IMR-90 (cell line): Measurements from ENCODE around the gene CYP2W1. TPM values are rescaled to one million over a fixed set of nuclear protein-coding genes. Genes with fewer than 3 reads are reported as not detected.

Experiments used
- ATAC-seq: fragments of 200-7000 bp; cut with Tn5 transposase; 2 replicates; pipeline ENCODE4 v1.9.1; 2020; ENCODE audit warnings: low read depth, mild to moderate bottlenecking, moderate library complexity
- BruUV-seq: library from RNA; stranded (reverse); fragments of 400-500 nt; replicated peaks from 2 replicates; lab custom pipeline; 2021; lab: Mats Ljungman, UMichigan
- CTCF ChIA-PET: fragments of 300-600 bp; formaldehyde crosslinking; extraction: SDS; loops from one replicate; lab custom pipeline; 2021; ENCODE audit warnings: antibody characterized with exemption; lab: Yijun Ruan, JAX
- POLR2A ChIA-PET: fragments of 300-600 bp; sonication (Branson Sonifier 250); formaldehyde crosslinking; loops from one replicate; lab custom pipeline; 2022; ENCODE audit warnings: antibody characterized with exemption; ENCODE audit not compliant: unreplicated experiment; lab: Charles Lee
- DNase-seq: peaks from one replicate; pipeline ENCODE4 v3.0.0; 2013
- H2AFZ ChIP-seq: replicated peaks from 2 replicates; pipeline ENCODE3; 2013; ENCODE audit warnings: low read length, mild to moderate bottlenecking; ENCODE audit not compliant: poor library complexity
- H2AK5ac ChIP-seq: 2 replicates; pipeline ENCODE4 v1.6.1; 2013; ENCODE audit warnings: low read depth, low read length, inconsistent platforms
- H2AK9ac ChIP-seq: replicated peaks from 2 replicates; pipeline ENCODE3; 2013; ENCODE audit warnings: mild to moderate bottlenecking, low read depth, low read length, moderate library complexity; ENCODE audit not compliant: poor library complexity
- H2BK120ac ChIP-seq: 2 replicates; pipeline ENCODE4 v1.6.1; 2013; ENCODE audit warnings: low read depth, low read length, inconsistent platforms
- H2BK15ac ChIP-seq: 3 replicates; pipeline ENCODE4 v1.6.1; 2013; ENCODE audit warnings: low read depth, low read length, inconsistent platforms
- H2BK20ac ChIP-seq: 2 replicates; pipeline ENCODE4 v1.6.1; 2013; ENCODE audit warnings: low read depth, mild to moderate bottlenecking, inconsistent platforms, low read length, moderate library complexity
- H2BK5ac ChIP-seq: 2 replicates; pipeline ENCODE4 v1.6.1; 2013; ENCODE audit warnings: mild to moderate bottlenecking, low read depth, low read length, inconsistent platforms; ENCODE audit not compliant: poor library complexity, severe bottlenecking
- H3K14ac ChIP-seq: replicated peaks from 2 replicates; pipeline ENCODE4 v1.6.1; 2013; ENCODE audit warnings: low read depth, low read length, inconsistent platforms
- H3K18ac ChIP-seq: 2 replicates; pipeline ENCODE4 v1.6.1; 2013; ENCODE audit warnings: low read depth, low read length, control low read depth
- H3K23ac ChIP-seq: 2 replicates; pipeline ENCODE4 v1.6.1; 2013; ENCODE audit warnings: low read depth, low read length, inconsistent platforms
- H3K27ac ChIP-seq: 2 replicates; pipeline ENCODE4 v1.5.1; 2013; ENCODE audit warnings: mild to moderate bottlenecking, control low read depth, low read length; ENCODE audit not compliant: insufficient read depth
- H3K27me3 ChIP-seq: 2 replicates; pipeline ENCODE4 v1.6.1; 2013; ENCODE audit warnings: low read length; ENCODE audit not compliant: control insufficient read depth, insufficient read depth
- H3K36me3 ChIP-seq: 2 replicates; pipeline ENCODE4 v1.6.1; 2013; ENCODE audit warnings: low read length, mixed read lengths; ENCODE audit not compliant: control insufficient read depth, insufficient read depth
- H3K4ac ChIP-seq: 2 replicates; pipeline ENCODE4 v1.6.1; 2013; ENCODE audit warnings: low read depth, low read length, inconsistent platforms
- H3K4me1 ChIP-seq: 2 replicates; pipeline ENCODE4 v1.6.1; 2013; ENCODE audit warnings: low read length, mixed read lengths; ENCODE audit not compliant: control insufficient read depth, insufficient read depth
- H3K4me2 ChIP-seq: 2 replicates; pipeline ENCODE4 v1.6.1; 2013; ENCODE audit warnings: low read depth, mild to moderate bottlenecking, control low read depth, low read length, moderate library complexity
- H3K4me3 ChIP-seq: 2 replicates; pipeline ENCODE4 v1.5.1; 2013; ENCODE audit warnings: low read depth, mild to moderate bottlenecking, control low read depth, low read length, moderate library complexity; ENCODE audit not compliant: insufficient read depth
- H3K56ac ChIP-seq: 2 replicates; pipeline ENCODE4 v1.6.1; 2013; ENCODE audit warnings: low read length, inconsistent platforms; ENCODE audit not compliant: insufficient read depth; ENCODE audit errors: extremely low read depth
- H3K79me1 ChIP-seq, 2 experiments: 2 replicates each; pipeline ENCODE4 v1.6.1; 2013; ENCODE audit warnings: low read length in 2 of 2, inconsistent platforms in 1 of 2, low read depth in 1 of 2
- H3K9ac ChIP-seq: 2 replicates; pipeline ENCODE4 v1.6.1; 2013; ENCODE audit warnings: low read depth, low read length, control low read depth
- H3K9me1 ChIP-seq: 2 replicates; pipeline ENCODE4 v1.6.1; 2013; ENCODE audit warnings: low read length, inconsistent platforms; ENCODE audit not compliant: insufficient read depth
- H3K9me3 ChIP-seq: 2 replicates; pipeline ENCODE4 v1.6.1; 2013; ENCODE audit warnings: low read length; ENCODE audit not compliant: control insufficient read depth, insufficient read depth
- H4K20me1 ChIP-seq: 2 replicates; pipeline ENCODE4 v1.6.1; 2013; ENCODE audit warnings: low read length, inconsistent platforms; ENCODE audit not compliant: insufficient read depth
- H4K5ac ChIP-seq: 2 replicates; pipeline ENCODE4 v1.6.1; 2013; ENCODE audit warnings: mild to moderate bottlenecking, low read depth, low read length, control low read depth
- H4K8ac ChIP-seq, 2 experiments: 2 replicates each; pipeline ENCODE4 v1.6.1; 2013; ENCODE audit warnings: low read depth in 2 of 2, low read length in 2 of 2, control low read depth in 1 of 2, inconsistent platforms in 1 of 2
- H4K91ac ChIP-seq: 2 replicates; pipeline ENCODE4 v1.6.1; 2013; ENCODE audit warnings: low read depth, low read length, inconsistent platforms; ENCODE audit not compliant: insufficient read depth
- BHLHE40 ChIP-seq: fragments of 150-350 bp; IDR thresholded peaks from 2 replicates; pipeline ENCODE4 v1.6.1; 2016; ENCODE audit warnings: mild to moderate bottlenecking, low read depth, low read length
- CEBPB ChIP-seq: IDR thresholded peaks from 2 replicates; pipeline ENCODE4 v1.6.1; 2012; ENCODE audit warnings: low read depth, low read length, improper control_type of control experiment
- CHD1 ChIP-seq: IDR thresholded peaks from 2 replicates; pipeline ENCODE4 v1.6.1; 2012; ENCODE audit warnings: low read depth, low read length, improper control_type of control experiment
- ELK1 ChIP-seq: fragments of 150-350 bp; IDR thresholded peaks from 2 replicates; pipeline ENCODE4 v1.6.1; 2016; ENCODE audit warnings: low read depth, mild to moderate bottlenecking, low read length, moderate library complexity, borderline replicate concordance
- FOS ChIP-seq: fragments of 150-350 bp; IDR thresholded peaks from 2 replicates; pipeline ENCODE4 v1.6.1; 2016; ENCODE audit warnings: low read depth, low read length
- MAFK ChIP-seq: IDR thresholded peaks from 2 replicates; pipeline ENCODE4 v1.6.1; 2012; ENCODE audit warnings: low read depth, low read length, improper control_type of control experiment
- MAZ ChIP-seq: IDR thresholded peaks from 2 replicates; pipeline ENCODE4 v1.6.1; 2012; ENCODE audit warnings: low read depth, mild to moderate bottlenecking, low read length, improper control_type of control experiment, moderate library complexity, borderline replicate concordance
- MXI1 ChIP-seq: IDR thresholded peaks from 2 replicates; pipeline ENCODE4 v1.6.1; 2012; ENCODE audit warnings: low read depth, mild to moderate bottlenecking, low read length, moderate library complexity, borderline replicate concordance
- NFE2L2 ChIP-seq: fragments of 150-350 bp; IDR thresholded peaks from 2 replicates; pipeline ENCODE4 v1.6.1; 2016; ENCODE audit warnings: low read depth, mild to moderate bottlenecking, low read length
- POLR2A ChIP-seq: IDR thresholded peaks from 2 replicates; pipeline ENCODE4 v1.6.1; 2012; ENCODE audit warnings: mild to moderate bottlenecking, low read depth, low read length
- RAD21 ChIP-seq: IDR thresholded peaks from 2 replicates; pipeline ENCODE4 v1.6.1; 2012; ENCODE audit warnings: low read length, improper control_type of control experiment
- RCOR1 ChIP-seq: IDR thresholded peaks from 2 replicates; pipeline ENCODE4 v1.6.1; 2012; ENCODE audit warnings: mild to moderate bottlenecking, low read length, improper control_type of control experiment; ENCODE audit not compliant: insufficient replicate concordance
- RFX5 ChIP-seq: IDR thresholded peaks from 2 replicates; pipeline ENCODE4 v1.8.0; 2012; ENCODE audit warnings: low read depth, mild to moderate bottlenecking, low read length, moderate library complexity
- SMC3 ChIP-seq: fragments of 150-350 bp; IDR thresholded peaks from 2 replicates; pipeline ENCODE4 v1.6.1; 2016; ENCODE audit warnings: low read depth, mild to moderate bottlenecking, antibody characterized with exemption, low read length, moderate library complexity
- USF2 ChIP-seq: fragments of 150-350 bp; IDR thresholded peaks from 2 replicates; pipeline ENCODE4 v1.6.1; 2017; ENCODE audit warnings: mild to moderate bottlenecking, antibody characterized with exemption, low read length, low read depth
- whole genome bisulfite sequencing, 2 experiments: methylation state at CpG; one replicate each; pipeline versions ENCODE4 v1.1.5 to v1.1.7; 2013; ENCODE audit warnings: missing lambda C conversion rate in 2 of 2; ENCODE audit not compliant: insufficient read length in 1 of 2; ENCODE audit errors: extremely low coverage in 2 of 2; 5-methylcytosine and 5-hydroxymethylcytosine counted together
- dilution Hi-C: fragments of 300-500 bp; cut with HindIII; formaldehyde crosslinking; loops from one replicate; pipeline ENCODE4 v1.14.3; 2018; ENCODE audit warnings: low sequenced_read_pairs; ENCODE audit not compliant: unreplicated experiment
- in situ Hi-C: fragments of 300-500 bp; cut with MboI; formaldehyde crosslinking; loops from 3 replicates; pipeline ENCODE4 v1.14.3; 2019; ENCODE audit warnings: low sequenced_read_pairs, inconsistent platforms, mixed read lengths
- intact Hi-C: fragments of 100-400 bp; cut with micrococcal nuclease; formaldehyde crosslinking; loops from 2 replicates; pipeline ENCODE4 v1.10.0; 2022
- polyA plus RNA-seq, 3 experiments: library from polyadenylated mRNA; depleted of rRNA; stranded (reverse); fragments of >200 nt; gene quantifications; 2 replicates each; pipeline ENCODE4 v1.2.3, GENCODE V29; 2012; ENCODE audit warnings: low replicate concordance in 1 of 3
- total RNA-seq: library from RNA; depleted of rRNA; stranded (reverse); fragments of >200 nt; gene quantifications from 2 replicates; pipeline ENCODE4 v1.2.3, GENCODE V29; 2012
- TF ChIP-seq, protein P1 (sequence below): conservative IDR thresholded peaks from 2 replicates; pipeline ENCODE4 v1.5.1; 2012; ENCODE audit warnings: mild to moderate bottlenecking, low read depth, low read length, improper control_type of control experiment

CYP2W1 gene
- total and polyA plus RNA-seq, 2 of the 4 experiments (the other 2 are of a cell fraction): not detected

- Histone ChIP-seq H3K4ac (no peak overlapping the region), H4K5ac (no peak overlapping the region), H2BK15ac (no peak overlapping the region), H3K36me3 (no peaks in the 10 kb centered on the region), H3K23ac (no peak overlapping the region), H3K56ac (no peak overlapping the region), H4K91ac (no peak overlapping the region), H2AK9ac (peak overlapping the region; percentile 42), H3K9ac (no peak overlapping the region), H2AFZ (peak overlapping the region; percentile 21), H4K20me1 (no peaks in the 10 kb centered on the region), H3K4me3 (no peak overlapping the region), H2BK5ac (no peak overlapping the region), H3K9me3 (no peaks in the 10 kb centered on the region; the same call in 1 of the 2 replicates), H3K4me2 (no peak overlapping the region), H2BK20ac (no peak overlapping the region), H2BK120ac (no peak overlapping the region), H3K27ac (no peak overlapping the region), H3K79me1 (peaks cover 7 to 20% of the 10 kb centered on the region in 2 experiments), H3K18ac (no peak overlapping the region), H3K4me1 (peaks cover 5% of the 10 kb centered on the region; the same call in 1 of the 2 replicates), H3K27me3 (no peaks in the 10 kb centered on the region), H3K9me1 (no peaks in the 10 kb centered on the region), H3K14ac (no peak overlapping the region), H4K8ac (no peak overlapping the region), H2AK5ac (no peak overlapping the region; the same call in 1 of the 2 replicates)
- in situ Hi-C loops (no loop called here), intact Hi-C loops (no loop called here), dilution Hi-C loops (no loop called here)
- CTCF ChIA-PET: interaction anchor here (0.9 kb wide), 1 partner anchor 11 kb away, joined by 3 read pairs; no protein-coding TSS in a partner anchor
- TF ChIP-seq FOS (no peak), MAZ (no peak), CEBPB (no peak), NFE2L2 (no peak), CHD1 (no peak), RFX5 (no peak), SMC3 (no peak), RCOR1 (no peak), POLR2A (no peak), ELK1 (no peak), BHLHE40 (no peak), MAFK (no peak), MXI1 (no peak), RAD21 (no peak), USF2 (no peak)
- TF ChIP-seq, protein P1, sequence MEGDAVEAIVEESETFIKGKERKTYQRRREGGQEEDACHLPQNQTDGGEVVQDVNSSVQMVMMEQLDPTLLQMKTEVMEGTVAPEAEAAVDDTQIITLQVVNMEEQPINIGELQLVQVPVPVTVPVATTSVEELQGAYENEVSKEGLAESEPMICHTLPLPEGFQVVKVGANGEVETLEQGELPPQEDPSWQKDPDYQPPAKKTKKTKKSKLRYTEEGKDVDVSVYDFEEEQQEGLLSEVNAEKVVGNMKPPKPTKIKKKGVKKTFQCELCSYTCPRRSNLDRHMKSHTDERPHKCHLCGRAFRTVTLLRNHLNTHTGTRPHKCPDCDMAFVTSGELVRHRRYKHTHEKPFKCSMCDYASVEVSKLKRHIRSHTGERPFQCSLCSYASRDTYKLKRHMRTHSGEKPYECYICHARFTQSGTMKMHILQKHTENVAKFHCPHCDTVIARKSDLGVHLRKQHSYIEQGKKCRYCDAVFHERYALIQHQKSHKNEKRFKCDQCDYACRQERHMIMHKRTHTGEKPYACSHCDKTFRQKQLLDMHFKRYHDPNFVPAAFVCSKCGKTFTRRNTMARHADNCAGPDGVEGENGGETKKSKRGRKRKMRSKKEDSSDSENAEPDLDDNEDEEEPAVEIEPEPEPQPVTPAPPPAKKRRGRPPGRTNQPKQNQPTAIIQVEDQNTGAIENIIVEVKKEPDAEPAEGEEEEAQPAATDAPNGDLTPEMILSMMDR: no peak
- no TSS peak for BruUV-seq
- POLR2A ChIA-PET: no interaction called here
- DNase-seq: no peak
- no peak for ATAC-seq
- 100% methylated on average over 4 of the region's 20 CpGs; no CpG with 5 or more reads in 1 of the 2 experiments for WGBS, 2 experiments
Observed at GRCh38 chr7:1033546-1034145, 50.7 kb downstream of the CYP2W1 start.
